Trophoblast cell (in vitro differentiated cells and primary cell): ENCODE data around the gene CEP192.

Source experiments
- DNase-seq, 2 donors: peaks; one replicate each; pipeline ENCODE4 v3.0.0-alpha.2; 2016
- H2AFZ ChIP-seq: 2 replicates; pipeline ENCODE4 v1.6.1; 2013; ENCODE audit warnings: low read length, moderate library complexity, mild to moderate bottlenecking; ENCODE audit not compliant: insufficient read depth, poor library complexity
- H2AK5ac ChIP-seq: 2 replicates; pipeline ENCODE4 v1.6.1; 2013; ENCODE audit warnings: mild to moderate bottlenecking, low read length
- H2BK120ac ChIP-seq: 2 replicates; pipeline ENCODE4 v1.6.1; 2013; ENCODE audit warnings: low read length, mild to moderate bottlenecking, moderate library complexity; ENCODE audit not compliant: insufficient read depth, poor library complexity
- H2BK12ac ChIP-seq: 2 replicates; pipeline ENCODE4 v1.6.1; 2013; ENCODE audit warnings: mild to moderate bottlenecking, low read length, moderate library complexity
- H2BK5ac ChIP-seq: 2 replicates; pipeline ENCODE4 v1.6.1; 2013; ENCODE audit warnings: low read length, low read depth, moderate library complexity, mild to moderate bottlenecking; ENCODE audit not compliant: poor library complexity
- H3K14ac ChIP-seq: 2 replicates; pipeline ENCODE4 v1.6.1; 2013; ENCODE audit warnings: mild to moderate bottlenecking, low read length
- H3K18ac ChIP-seq: 2 replicates; pipeline ENCODE4 v1.6.1; 2013; ENCODE audit warnings: mild to moderate bottlenecking, low read length
- H3K23ac ChIP-seq: 2 replicates; pipeline ENCODE4 v1.6.1; 2013; ENCODE audit warnings: low read length
- H3K27ac ChIP-seq: 2 replicates; pipeline ENCODE4 v1.5.1; 2013; ENCODE audit warnings: low read depth, mild to moderate bottlenecking, inconsistent platforms, low read length, moderate library complexity
- H3K27me3 ChIP-seq: 2 replicates; pipeline ENCODE4 v1.6.1; 2013; ENCODE audit warnings: inconsistent platforms, mild to moderate bottlenecking, low read length, moderate library complexity; ENCODE audit not compliant: insufficient read depth
- H3K36me3 ChIP-seq, 2 experiments: 1 replicate in 1 of 2; 2 replicates in 1 of 2; pipeline ENCODE4 v1.6.1; 2013; ENCODE audit warnings: low read length in 2 of 2, mild to moderate bottlenecking in 2 of 2, moderate library complexity in 1 of 2; ENCODE audit not compliant: insufficient read depth in 2 of 2, control insufficient read depth in 1 of 2
- H3K4ac ChIP-seq: 2 replicates; pipeline ENCODE4 v1.6.1; 2013; ENCODE audit warnings: low read depth, mild to moderate bottlenecking, low read length, moderate library complexity
- H3K4me1 ChIP-seq, 2 experiments: 1 replicate in 1 of 2; 2 replicates in 1 of 2; pipeline ENCODE4 v1.6.1; 2013; ENCODE audit warnings: low read length in 2 of 2, mild to moderate bottlenecking in 2 of 2, moderate library complexity in 1 of 2; ENCODE audit not compliant: insufficient read depth in 2 of 2, control insufficient read depth in 1 of 2
- H3K4me2 ChIP-seq: 2 replicates; pipeline ENCODE4 v1.6.1; 2013; ENCODE audit warnings: inconsistent platforms, mild to moderate bottlenecking, low read length, moderate library complexity
- H3K4me3 ChIP-seq: 2 replicates; pipeline ENCODE4 v1.5.1; 2013; ENCODE audit warnings: mild to moderate bottlenecking, low read depth, low read length, inconsistent platforms
- H3K79me1 ChIP-seq: one replicate; pipeline ENCODE4 v1.6.1; 2013; ENCODE audit warnings: low read length
- H3K79me2 ChIP-seq: 2 replicates; pipeline ENCODE4 v1.6.1; 2013; ENCODE audit warnings: low read length, mild to moderate bottlenecking; ENCODE audit not compliant: control insufficient read depth, insufficient read depth, poor library complexity
- H3K9ac ChIP-seq: 2 replicates; pipeline ENCODE4 v1.6.1; 2013; ENCODE audit warnings: mild to moderate bottlenecking, low read length
- H3K9me3 ChIP-seq: 2 replicates; pipeline ENCODE4 v1.6.1; 2013; ENCODE audit warnings: low read depth, mild to moderate bottlenecking, control low read depth, inconsistent platforms, low read length; ENCODE audit not compliant: insufficient read depth
- H4K12ac ChIP-seq: 2 replicates; pipeline ENCODE4 v1.6.1; 2013; ENCODE audit warnings: low read depth, mild to moderate bottlenecking, low read length, moderate library complexity
- H4K8ac ChIP-seq: 2 replicates; pipeline ENCODE4 v1.6.1; 2013; ENCODE audit warnings: low read depth, mild to moderate bottlenecking, low read length, moderate library complexity
- H4K91ac ChIP-seq: one replicate; pipeline ENCODE4 v1.6.1; 2013; ENCODE audit warnings: low read depth, mild to moderate bottlenecking, low read length, moderate library complexity
- WGBS: extraction: QIAGEN DNeasy Blood & Tissue Kit; methylation state at CpG from one replicate; pipeline ENCODE4 v1.1.7; 2013; ENCODE audit warnings: missing lambda C conversion rate; ENCODE audit not compliant: insufficient read length, insufficient coverage; ENCODE audit errors: extremely low coverage; 5-methylcytosine and 5-hydroxymethylcytosine counted together

CEP192 gene

GRCh38 chr18:13107074-13107473 lies 115.9 kb downstream of the CEP192 start:
- Histone ChIP-seq H2AK5ac (no peak overlapping the region), H3K27ac (no peak overlapping the region), H2BK120ac (no peak overlapping the region), H3K79me2 (no peaks in the 10 kb centered on the region), H3K18ac (no peak overlapping the region), H4K8ac (no peak overlapping the region), H4K91ac (no peak overlapping the region), H3K4me3 (no peak overlapping the region), H3K4me1 (no peaks in the 10 kb centered on the region), H3K4ac (no peak overlapping the region), H3K79me1 (no peaks in the 10 kb centered on the region), H3K23ac (no peak overlapping the region), H2BK5ac (no peak overlapping the region), H3K14ac (no peak overlapping the region), H3K4me2 (no peak overlapping the region), H4K12ac (no peak overlapping the region), H2BK12ac (no peak overlapping the region), H3K9ac (no peak overlapping the region), H3K36me3 (peaks cover 22 to 43% of the 10 kb centered on the region in 2 experiments), H2AFZ (no peak overlapping the region), H3K9me3 (peaks cover 5% of the 10 kb centered on the region), H3K27me3 (no peaks in the 10 kb centered on the region)
- no CpG with 5 or more reads among the region's 2 CpGs for whole genome bisulfite sequencing
- DNase-seq = no peak

- peaks cover 15 to 33% of the 10 kb centered on the region in 2 experiments for H3K36me3 ChIP-seq
- H3K79me2 ChIP-seq = no peaks in the 10 kb centered on the region
- H4K12ac ChIP-seq = no peak overlapping the region
- no peak overlapping the region for H4K91ac ChIP-seq
- H3K79me1 ChIP-seq = no peaks in the 10 kb centered on the region
- no peak overlapping the region for H3K4ac ChIP-seq
- H3K4me1 ChIP-seq = no peaks in the 10 kb centered on the region
- H3K4me2 ChIP-seq = no peak overlapping the region
- no peaks in the 10 kb centered on the region for H3K27me3 ChIP-seq
- no peak overlapping the region for H3K23ac ChIP-seq
- no peak overlapping the region for H2BK5ac ChIP-seq
- H2BK12ac ChIP-seq = no peak overlapping the region
- no peak overlapping the region for H4K8ac ChIP-seq
- H2BK120ac ChIP-seq = no peak overlapping the region
- H3K9ac ChIP-seq = no peak overlapping the region
- no peak overlapping the region for H3K18ac ChIP-seq
- H3K14ac ChIP-seq = no peak overlapping the region
- H3K4me3 ChIP-seq = no peak overlapping the region
- H3K27ac ChIP-seq = no peak overlapping the region
- no CpG with 5 or more reads among the region's 2 CpGs for WGBS
- DNase-seq = no peak
- H3K9me3 ChIP-seq = peaks cover 5% of the 10 kb centered on the region
- H2AFZ ChIP-seq = no peak overlapping the region
- no peak overlapping the region for H2AK5ac ChIP-seq
These were observed 117.2 kb downstream of the CEP192 start for GRCh38 chr18:13108330-13108729.

GRCh38 chr18:13110559-13110958 lies 119.4 kb downstream of the CEP192 start:
- Histone ChIP-seq H4K91ac (no peak overlapping the region), H3K9me3 (peaks cover 5% of the 10 kb centered on the region), H3K14ac (no peak overlapping the region), H3K4me2 (no peak overlapping the region), H3K4me3 (no peak overlapping the region), H2BK5ac (no peak overlapping the region), H2BK120ac (no peak overlapping the region), H3K79me2 (no peaks in the 10 kb centered on the region), H2BK12ac (no peak overlapping the region), H4K8ac (no peak overlapping the region), H3K4me1 (no peaks in the 10 kb centered on the region), H2AK5ac (no peak overlapping the region), H4K12ac (no peak overlapping the region), H3K27ac (no peak overlapping the region), H3K23ac (no peak overlapping the region), H3K4ac (no peak overlapping the region), H3K36me3 (peaks cover 9 to 18% of the 10 kb centered on the region in 2 experiments), H3K27me3 (no peaks in the 10 kb centered on the region), H2AFZ (no peak overlapping the region), H3K9ac (no peak overlapping the region), H3K79me1 (no peaks in the 10 kb centered on the region), H3K18ac (no peak overlapping the region)
- WGBS = no CpG with 5 or more reads among the region's 3 CpGs
- DNase-seq = no peak

GRCh38 chr18:13112982-13113381 lies 121.8 kb downstream of the CEP192 start:
- peak overlapping the region; percentile 12 for H4K12ac ChIP-seq
- DNase-seq = peak in 1 of 2 donors; percentile 32
- WGBS = no CpG with 5 or more reads among the region's 8 CpGs
- no peak overlapping the region for H3K9ac ChIP-seq
- H3K18ac ChIP-seq = no peak overlapping the region
- no peaks in the 10 kb centered on the region for H3K79me1 ChIP-seq
- H3K27ac ChIP-seq = no peak overlapping the region
- no peak overlapping the region for H2AFZ ChIP-seq
- no peak overlapping the region for H2AK5ac ChIP-seq
- no peak overlapping the region for H2BK12ac ChIP-seq
- no peak overlapping the region for H3K14ac ChIP-seq
- no peak overlapping the region for H2BK120ac ChIP-seq
- H3K36me3 ChIP-seq = peaks cover 9 to 13% of the 10 kb centered on the region in 2 experiments
- no peak overlapping the region for H2BK5ac ChIP-seq
- no peak overlapping the region for H3K23ac ChIP-seq
- no peaks in the 10 kb centered on the region for H3K4me1 ChIP-seq
- H3K79me2 ChIP-seq = no peaks in the 10 kb centered on the region
- H3K4me2 ChIP-seq = no peak overlapping the region
- H4K91ac ChIP-seq = no peak overlapping the region
- H4K8ac ChIP-seq = no peak overlapping the region
- H3K4ac ChIP-seq = no peak overlapping the region
- peaks cover 1% of the 10 kb centered on the region for H3K9me3 ChIP-seq
- H3K4me3 ChIP-seq = no peak overlapping the region
- no peaks in the 10 kb centered on the region for H3K27me3 ChIP-seq
